Measurements from ENCODE around the gene ADRA1B.

ADRA1B gene

GRCh38 chr5:159923008-159923407 lies 6.7 kb downstream of the ADRA1B start:
- DNase-seq (ENCODE audit: extremely low read depth in 1 of 2, low read depth in 1 of 2) = no peak

DNA sequence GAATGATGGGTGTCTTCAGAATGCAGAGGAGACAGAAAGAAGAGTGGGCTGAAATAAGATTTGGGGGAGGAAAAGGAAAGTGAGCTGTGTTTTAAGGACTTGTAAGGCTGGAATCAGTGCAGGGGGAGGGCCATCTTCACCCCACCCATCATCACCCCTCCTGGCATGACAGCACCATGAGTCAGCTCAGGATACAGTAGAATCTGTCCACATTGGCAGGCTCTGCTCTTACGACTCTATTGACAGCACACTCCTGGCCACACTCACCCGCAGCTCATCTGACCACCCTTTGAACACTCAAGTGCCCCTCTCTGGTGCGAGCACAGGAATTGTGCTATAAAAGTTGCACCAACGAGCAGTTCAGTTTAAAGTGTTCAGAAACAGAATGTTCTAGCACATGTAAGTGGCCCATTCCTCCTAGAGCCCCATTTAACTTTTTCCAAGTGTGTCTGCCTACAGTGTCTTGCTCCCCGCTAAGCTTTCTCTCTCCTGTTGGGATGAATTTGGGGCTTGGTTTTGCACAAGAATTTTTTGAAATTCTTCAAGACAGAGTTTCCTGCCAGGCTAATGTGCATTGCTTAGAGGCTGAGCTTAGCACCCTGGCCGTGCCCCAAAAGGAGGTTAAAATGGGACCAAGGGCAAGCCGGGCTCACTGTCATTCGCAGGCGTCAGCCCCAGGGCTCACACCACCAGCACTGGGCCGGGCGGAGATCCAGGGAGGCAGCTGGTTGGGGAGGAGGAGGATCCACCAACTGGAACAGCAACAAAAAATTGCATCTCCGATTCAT lies 12.0 kb downstream of the ADRA1B start:
- DNase-seq (ENCODE audit: extremely low read depth in 1 of 2, low read depth in 1 of 2) = no peak

DNA sequence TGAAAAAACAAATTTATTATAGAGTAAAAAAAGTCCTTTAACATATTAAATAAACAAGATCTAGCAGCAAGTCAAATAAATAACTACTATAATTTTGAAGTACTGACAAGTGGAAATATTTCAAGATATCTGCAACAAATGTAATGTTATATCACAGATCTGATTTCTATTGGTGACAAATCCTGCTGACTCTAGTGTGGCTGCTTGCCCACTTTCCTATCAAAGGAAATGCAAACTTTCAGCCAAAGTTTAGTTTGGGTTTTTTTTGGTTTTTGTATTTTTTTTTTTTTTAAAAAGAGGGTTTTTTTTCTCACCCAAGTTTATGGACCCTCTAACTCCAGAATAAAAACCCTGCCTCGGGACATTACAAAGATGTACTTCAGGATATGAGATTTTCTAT lies 12.9 kb downstream of the ADRA1B start:
- DNase-seq (ENCODE audit: extremely low read depth in 1 of 2, low read depth in 1 of 2) = no peak

DNA sequence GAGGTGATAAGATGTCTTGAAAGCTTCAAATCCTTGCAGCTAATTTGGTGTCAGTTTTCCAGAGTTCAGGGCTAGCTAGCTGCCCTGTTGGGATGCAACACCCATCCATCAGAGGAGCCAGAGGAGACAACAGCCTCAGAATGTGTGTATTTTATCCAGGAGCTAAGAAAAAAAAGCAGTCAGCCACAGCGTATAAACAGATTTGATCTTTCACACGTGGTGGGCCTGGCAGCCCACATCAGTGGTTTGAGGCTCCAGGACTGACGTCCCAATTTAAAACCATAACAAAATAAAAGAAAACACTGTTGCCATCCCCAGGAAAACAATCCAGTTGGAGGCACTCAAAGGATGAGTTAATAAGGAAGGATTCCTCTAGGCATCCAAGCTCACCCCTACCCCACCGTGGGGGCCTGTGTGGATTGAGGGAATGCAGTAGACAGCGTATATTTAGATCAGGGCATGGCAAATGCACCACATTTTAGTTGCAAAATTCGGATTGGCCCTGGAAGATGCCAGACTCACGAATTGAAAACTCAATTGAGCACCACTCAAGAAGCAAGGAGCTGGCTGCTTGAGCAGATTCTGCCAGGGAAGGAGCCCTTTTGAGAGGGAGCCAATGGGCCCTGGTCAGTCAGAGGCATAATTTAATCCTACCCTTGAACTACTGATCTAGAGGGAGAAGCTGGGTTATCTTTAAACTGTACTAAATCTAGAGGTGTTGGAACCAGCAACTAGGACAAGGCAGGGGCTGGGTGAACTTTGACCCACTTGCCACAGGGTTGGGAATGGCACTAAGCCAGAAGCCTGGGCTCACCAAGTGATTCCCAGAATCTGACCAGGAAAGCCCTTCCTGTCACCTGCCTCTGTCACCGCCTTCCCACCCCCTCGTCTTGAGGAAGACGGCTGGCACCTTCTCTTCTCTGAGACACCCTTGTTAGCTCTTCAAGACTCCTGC lies 17.5 kb downstream of the ADRA1B start:
- no peak for DNase-seq (ENCODE audit: extremely low read depth in 1 of 2, low read depth in 1 of 2)

GRCh38 chr5:159935946-159936345 lies 19.7 kb downstream of the ADRA1B start:
- no peak for DNase-seq (ENCODE audit: extremely low read depth in 1 of 2, low read depth in 1 of 2)

DNA sequence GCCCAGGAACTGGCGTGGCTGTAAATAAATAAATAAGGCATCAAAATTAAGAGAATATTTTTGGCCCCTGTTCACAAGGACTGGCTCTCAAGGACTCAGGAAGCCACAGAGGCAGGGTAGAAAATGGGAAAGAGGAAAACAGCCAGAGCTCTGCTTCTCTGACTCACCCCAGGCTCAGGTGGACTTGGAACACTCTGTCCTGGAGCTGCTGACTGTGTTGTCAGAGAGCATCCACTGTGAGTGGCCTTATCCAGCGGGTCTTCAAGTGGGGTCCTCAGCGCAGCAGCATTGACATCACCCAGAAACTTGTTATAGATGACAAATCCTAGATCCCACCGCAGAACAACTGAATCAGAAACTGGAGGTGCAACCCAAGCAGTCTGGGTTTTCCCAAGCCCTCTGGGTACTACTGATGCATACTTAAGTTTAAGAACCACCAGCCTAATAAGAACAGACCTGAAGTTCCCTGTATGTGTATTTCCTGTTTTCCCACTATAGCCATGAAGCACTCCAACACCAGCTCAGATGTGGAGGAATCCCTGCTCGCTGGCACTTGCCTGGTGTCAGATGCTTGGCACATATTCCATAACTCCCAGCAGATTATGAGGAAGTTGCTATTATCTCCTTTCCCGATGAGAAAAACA lies 20.5 kb downstream of the ADRA1B start:
- DNase-seq (ENCODE audit: extremely low read depth in 1 of 2, low read depth in 1 of 2) = no peak

GRCh38 chr5:159937580-159937979 lies 21.3 kb downstream of the ADRA1B start:
- DNase-seq (ENCODE audit: extremely low read depth in 1 of 2, low read depth in 1 of 2) = no peak

- DNase-seq (ENCODE audit: extremely low read depth in 1 of 2, low read depth in 1 of 2) = no peak
These were observed 27.0 kb downstream of the ADRA1B start for GRCh38 chr5:159943326-159943725.

DNA sequence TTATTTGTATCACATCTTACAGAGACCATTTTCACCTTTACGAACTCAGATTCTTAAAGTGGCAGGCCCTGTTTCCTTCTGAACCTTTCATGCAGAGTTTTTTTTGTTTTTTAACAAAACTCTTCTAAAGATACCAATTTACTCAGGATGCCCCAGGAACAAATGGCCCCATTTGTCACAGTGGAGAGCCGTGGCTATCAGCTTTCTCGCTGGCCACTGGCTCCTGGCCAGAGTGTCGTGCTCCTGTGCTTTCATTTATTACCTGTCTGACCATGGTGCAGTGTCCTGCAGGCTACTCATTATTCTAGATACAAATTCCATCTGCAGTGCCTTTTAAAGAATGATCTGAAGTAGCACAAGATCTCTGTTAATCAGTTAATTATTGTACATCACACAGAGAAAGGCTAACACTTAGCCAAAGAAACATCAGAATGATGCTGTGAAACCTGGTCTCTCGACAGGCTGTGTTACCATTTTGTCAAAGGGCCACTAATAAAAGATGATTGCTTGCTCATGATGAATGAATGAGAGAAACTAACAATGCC lies 27.8 kb downstream of the ADRA1B start:
- no peak for DNase-seq (ENCODE audit: extremely low read depth in 1 of 2, low read depth in 1 of 2)

DNA sequence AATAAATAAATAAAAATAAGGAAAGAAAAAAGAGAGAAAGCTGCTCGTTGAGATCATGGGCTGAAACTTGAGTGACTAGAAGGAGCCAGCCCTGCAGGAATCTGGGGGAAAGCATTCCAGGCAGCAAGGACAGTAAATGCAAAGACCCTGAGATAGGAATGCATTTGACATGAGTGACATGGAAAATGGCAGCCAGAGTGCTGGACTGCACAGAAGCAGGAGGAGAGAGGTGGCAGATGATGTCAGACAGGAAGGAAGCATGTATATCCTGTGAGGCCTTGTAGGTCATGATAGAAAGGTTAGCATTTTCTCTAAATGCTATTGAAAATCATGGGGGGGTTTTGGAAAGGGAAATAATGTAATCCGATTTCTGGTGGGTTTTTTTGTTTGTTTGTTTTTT lies 29.1 kb downstream of the ADRA1B start:
- no peak for DNase-seq (ENCODE audit: extremely low read depth in 1 of 2, low read depth in 1 of 2)

- no peak for DNase-seq (ENCODE audit: extremely low read depth in 1 of 2, low read depth in 1 of 2)
These were observed 31.6 kb downstream of the ADRA1B start for GRCh38 chr5:159947708-159948358.

GRCh38 chr5:159951387-159951786 lies 35.1 kb downstream of the ADRA1B start:
- DNase-seq (ENCODE audit: extremely low read depth in 1 of 2, low read depth in 1 of 2) = no peak

DNA sequence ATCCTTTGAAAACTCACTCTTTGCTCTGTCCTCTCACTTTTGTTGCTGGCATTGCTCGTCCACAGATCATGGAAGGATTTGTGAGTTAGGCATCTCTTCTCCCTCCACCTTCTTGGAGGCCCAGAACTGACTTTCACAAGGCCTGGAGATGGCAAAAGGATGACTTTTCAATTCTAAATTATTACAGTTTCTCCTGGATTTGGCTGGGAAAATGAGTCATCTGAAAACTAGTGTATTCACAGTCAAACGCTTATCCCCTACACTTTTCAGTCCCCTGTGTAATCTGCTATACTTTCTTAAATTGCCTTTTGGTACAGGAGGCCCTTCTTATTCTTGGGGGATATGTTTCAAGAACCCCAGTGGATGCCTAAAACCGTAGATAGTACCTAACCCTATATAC lies 35.6 kb downstream of the ADRA1B start:
- no peak for DNase-seq (ENCODE audit: extremely low read depth in 1 of 2, low read depth in 1 of 2)

GRCh38 chr5:159953609-159954008 lies 37.3 kb downstream of the ADRA1B start:
- DNase-seq (ENCODE audit: extremely low read depth in 1 of 2, low read depth in 1 of 2) = no peak

- DNase-seq (ENCODE audit: extremely low read depth in 1 of 2, low read depth in 1 of 2) = no peak
These were observed 38.9 kb downstream of the ADRA1B start for GRCh38 chr5:159955056-159955624.

DNA sequence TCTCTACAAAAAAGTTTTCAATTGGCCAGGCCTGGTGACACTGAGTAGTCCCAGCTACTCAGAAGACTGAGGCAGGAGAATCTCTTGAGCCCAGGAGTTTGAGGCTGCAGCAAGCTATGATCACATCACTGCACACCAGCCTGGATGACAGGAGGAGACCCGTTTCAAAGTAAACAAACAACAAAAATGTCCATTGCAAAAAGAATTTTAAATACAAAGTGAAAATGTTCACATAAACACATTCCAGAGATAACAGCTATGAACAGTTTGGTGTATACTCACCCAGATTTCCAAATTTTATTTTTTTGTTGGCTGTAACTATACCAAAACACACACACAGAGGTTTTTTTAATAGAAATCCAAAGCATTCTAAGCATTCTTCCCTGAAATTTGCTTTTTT lies 39.8 kb downstream of the ADRA1B start:
- DNase-seq (ENCODE audit: extremely low read depth in 1 of 2, low read depth in 1 of 2) = no peak

DNA sequence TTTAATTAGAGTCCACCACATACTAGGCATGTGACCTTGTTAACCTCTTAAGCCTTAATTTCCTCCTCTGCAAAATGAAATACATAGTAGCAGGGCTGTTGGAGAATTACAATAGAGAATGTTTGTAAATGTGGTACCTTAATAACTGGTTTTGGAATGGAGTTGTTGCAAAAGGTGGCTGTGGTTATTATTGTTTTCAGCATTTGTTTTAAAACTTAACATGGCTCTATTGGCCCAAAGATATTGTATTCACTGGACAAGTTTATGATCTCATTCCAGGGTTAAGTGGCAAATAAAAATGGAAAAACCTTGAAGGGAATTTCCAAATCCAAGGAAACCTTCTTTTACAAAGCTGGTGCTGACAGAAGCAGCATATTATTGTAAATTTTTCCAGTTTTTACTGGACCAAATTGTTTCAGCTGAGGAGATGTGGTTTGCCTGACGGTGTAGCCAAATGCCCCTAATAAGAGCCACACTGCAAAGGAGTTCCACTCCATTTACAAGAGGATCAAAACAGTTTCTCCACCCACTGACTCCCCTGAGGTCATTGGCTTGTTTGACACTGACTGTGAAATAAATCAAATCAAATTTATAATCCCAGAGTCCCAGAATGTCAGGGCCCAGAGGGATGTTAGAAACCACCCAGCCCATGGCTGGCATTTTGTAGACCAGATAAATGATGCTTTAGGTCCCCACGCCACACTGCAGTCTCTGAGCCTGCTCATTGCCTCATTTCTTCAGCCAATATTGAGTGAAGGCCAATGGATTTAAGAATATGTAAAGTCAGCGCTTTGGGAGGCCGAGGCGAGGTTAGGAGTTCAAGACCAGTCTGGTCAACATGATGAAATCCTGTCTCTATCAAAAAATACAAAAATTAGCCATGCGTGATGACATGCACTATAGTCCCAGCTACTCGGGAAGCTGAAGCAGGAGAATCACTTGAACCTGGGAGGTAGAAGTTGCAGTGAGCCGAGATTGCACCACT lies 45.2 kb downstream of the ADRA1B start:
- DNase-seq (ENCODE audit: extremely low read depth in 1 of 2, low read depth in 1 of 2) = no peak

DNA sequence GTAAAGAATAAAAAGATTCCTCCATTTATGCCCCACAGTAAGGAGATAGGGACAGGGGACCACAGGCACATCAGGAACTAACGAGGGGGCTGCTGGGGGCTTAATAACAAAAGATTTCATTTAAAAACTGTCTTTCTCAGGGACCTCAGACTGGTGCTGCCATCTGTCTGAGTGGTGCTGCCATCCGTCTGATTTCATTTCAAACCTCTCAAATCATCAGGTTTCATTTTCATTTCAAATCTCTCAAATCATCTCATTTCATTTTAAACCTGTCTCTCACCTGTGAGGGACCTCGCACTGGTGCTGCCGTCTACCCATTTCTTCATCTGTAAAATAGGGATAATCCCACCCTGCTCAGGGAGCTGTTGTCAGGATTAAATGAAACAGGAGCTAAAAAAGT lies 45.9 kb downstream of the ADRA1B start:
- no peak for DNase-seq (ENCODE audit: extremely low read depth in 1 of 2, low read depth in 1 of 2)

- no peak for DNase-seq (ENCODE audit: extremely low read depth in 1 of 2, low read depth in 1 of 2)
These were observed 47.7 kb downstream of the ADRA1B start for GRCh38 chr5:159963935-159964334.
